Measurements from ENCODE around the gene TAF1. TPM values are rescaled to one million over a fixed set of nuclear protein-coding genes. Genes with fewer than 3 reads are reported as not detected.

TAF1 gene
- total RNA-seq, 2 experiments from 2014 or later: 61.0 to 62.2 TPM

GRCh38 chrX:71364221-71364620 lies 1.9 kb upstream of the TAF1 start:
- H3K27me3 ChIP-seq (ENCODE audit: control insufficient read depth in 1 of 2, insufficient read depth in 2 of 2, low read length in 2 of 2): no peaks in the 10 kb centered on the region
- no peaks in the 10 kb centered on the region for H3K9me3 ChIP-seq (ENCODE audit: control insufficient read depth in 1 of 2, insufficient read depth in 1 of 2, low read length in 2 of 2)
- no peak overlapping the region for H3K4me3 ChIP-seq (ENCODE audit: low read length)
- DNase-seq: no peak
- Mint-ChIP-seq H3K4me3 (peak overlapping the region; percentile 62), H3K27me3 (no peaks in the 10 kb centered on the region), H3K36me3 (ENCODE audit: low read depth) (peaks cover 30% of the 10 kb centered on the region), H3K4me1 (ENCODE audit: low read depth) (peaks cover 21% of the 10 kb centered on the region), H3K27ac (peak overlapping the region; percentile 97), H3K9me3 (no peaks in the 10 kb centered on the region)
- ChIA-PET POLR2A (no interaction called here), CTCF (no interaction called here)
- peaks cover 28% of the 10 kb centered on the region for H3K4me1 ChIP-seq (ENCODE audit: insufficient read depth, low read length)
- H3K36me3 ChIP-seq (ENCODE audit: insufficient read depth, low read length): no peaks in the 10 kb centered on the region
- TF ChIP-seq, protein P1, sequence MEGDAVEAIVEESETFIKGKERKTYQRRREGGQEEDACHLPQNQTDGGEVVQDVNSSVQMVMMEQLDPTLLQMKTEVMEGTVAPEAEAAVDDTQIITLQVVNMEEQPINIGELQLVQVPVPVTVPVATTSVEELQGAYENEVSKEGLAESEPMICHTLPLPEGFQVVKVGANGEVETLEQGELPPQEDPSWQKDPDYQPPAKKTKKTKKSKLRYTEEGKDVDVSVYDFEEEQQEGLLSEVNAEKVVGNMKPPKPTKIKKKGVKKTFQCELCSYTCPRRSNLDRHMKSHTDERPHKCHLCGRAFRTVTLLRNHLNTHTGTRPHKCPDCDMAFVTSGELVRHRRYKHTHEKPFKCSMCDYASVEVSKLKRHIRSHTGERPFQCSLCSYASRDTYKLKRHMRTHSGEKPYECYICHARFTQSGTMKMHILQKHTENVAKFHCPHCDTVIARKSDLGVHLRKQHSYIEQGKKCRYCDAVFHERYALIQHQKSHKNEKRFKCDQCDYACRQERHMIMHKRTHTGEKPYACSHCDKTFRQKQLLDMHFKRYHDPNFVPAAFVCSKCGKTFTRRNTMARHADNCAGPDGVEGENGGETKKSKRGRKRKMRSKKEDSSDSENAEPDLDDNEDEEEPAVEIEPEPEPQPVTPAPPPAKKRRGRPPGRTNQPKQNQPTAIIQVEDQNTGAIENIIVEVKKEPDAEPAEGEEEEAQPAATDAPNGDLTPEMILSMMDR (IDR thresholded peaks at IDR 0.05): no peak
- intact Hi-C loops (cut with DNase I, micrococcal nuclease): loop anchor here in 1 of 2 experiments (10.0 kb wide), 2 partner anchors 109 to 1229 kb away; partner anchors contain the start of genes IGBP1 and ZMYM3
- no peak for ATAC-seq (ENCODE audit: poor library complexity)
- H3K27ac ChIP-seq (ENCODE audit: low read depth in 1 of 2, low read length in 2 of 2): no peak overlapping the region

DNA sequence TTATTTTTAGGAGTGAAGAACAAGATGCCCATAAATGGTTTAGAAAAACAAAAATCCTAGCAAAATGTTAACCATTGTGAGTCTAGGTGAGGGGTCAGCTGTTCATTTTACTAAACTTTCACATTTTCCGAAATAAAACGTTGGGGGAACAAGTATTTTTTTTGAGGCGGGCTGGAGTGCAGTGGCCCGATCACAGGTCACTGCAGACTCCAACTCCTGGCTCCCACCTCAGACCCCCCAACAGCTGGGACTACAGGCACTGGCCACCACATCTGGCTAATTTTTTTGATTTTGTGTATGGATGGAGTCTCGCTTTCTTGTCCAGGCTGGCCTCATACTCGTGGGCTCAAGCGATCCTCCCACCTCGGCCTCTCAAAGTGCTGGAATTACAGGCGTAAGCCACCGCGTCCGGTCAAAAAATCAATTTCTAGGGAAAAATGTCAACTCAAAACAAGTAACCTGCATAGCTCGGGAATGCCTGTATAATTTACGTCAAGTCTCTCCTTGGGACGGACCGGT lies 742 bp upstream of the TAF1 start:
- intact Hi-C loops (cut with DNase I, micrococcal nuclease): loop anchor here (5.0 to 10.0 kb wide), 8 partner anchors 111 to 1231 kb away; partner anchors contain the start of genes IGBP1 (in 1 of the 2), IL2RG (in 1 of the 2), OGT (in 1 of the 2) and SNX12 (in 1 of the 2)
- H3K9me3 ChIP-seq (ENCODE audit: control insufficient read depth in 1 of 2, insufficient read depth in 1 of 2, low read length in 2 of 2): no peaks in the 10 kb centered on the region
- H3K27me3 Mint-ChIP-seq: no peaks in the 10 kb centered on the region
- H3K4me3 Mint-ChIP-seq: peak overlapping the region; percentile 98
- no peak for ATAC-seq (ENCODE audit: poor library complexity)
- POLR2A ChIA-PET: interaction anchor here (0.7 to 2.9 kb wide), 27 partner anchors 10 to 1232 kb away, joined by 3 to 89 read pairs (median 6); partner anchors contain the start of genes FOXO4, IGBP1, IL2RG and ITGB1BP2
- peak overlapping the region; percentile 85 to 86 for H3K27ac ChIP-seq (ENCODE audit: low read depth in 1 of 2, low read length in 2 of 2)
- peaks cover 22% of the 10 kb centered on the region for H3K4me1 Mint-ChIP-seq (ENCODE audit: low read depth)
- H3K27ac Mint-ChIP-seq: peak overlapping the region; percentile 97
- DNase-seq: peak in 1 of 14 experiments; percentile 29
- CTCF ChIA-PET: interaction anchor here (1.2 kb wide), 1 partner anchor 82 kb away, joined by 6 read pairs; the partner anchor contains the start of gene NONO
- H3K36me3 Mint-ChIP-seq (ENCODE audit: low read depth): peaks cover 33% of the 10 kb centered on the region
- H3K27me3 ChIP-seq (ENCODE audit: control insufficient read depth in 1 of 2, insufficient read depth in 2 of 2, low read length in 2 of 2): no peaks in the 10 kb centered on the region
- peak overlapping the region; percentile 74 for H3K4me3 ChIP-seq (ENCODE audit: low read length)
- H3K9me3 Mint-ChIP-seq: no peaks in the 10 kb centered on the region
- peaks cover 6% of the 10 kb centered on the region for H3K36me3 ChIP-seq (ENCODE audit: insufficient read depth, low read length)
- peaks cover 33% of the 10 kb centered on the region for H3K4me1 ChIP-seq (ENCODE audit: insufficient read depth, low read length)
- TF ChIP-seq, protein P1 (IDR thresholded peaks at IDR 0.05): no peak

- DNase-seq: peak in 12 of 14 experiments; percentile 6 to 54 (median 16)
- H3K36me3 Mint-ChIP-seq (ENCODE audit: low read depth): peaks cover 46% of the 10 kb centered on the region
- peak overlapping the region; percentile 97 for H3K27ac Mint-ChIP-seq
- H3K27me3 Mint-ChIP-seq: no peaks in the 10 kb centered on the region
- ChIA-PET CTCF (no interaction called here), POLR2A (interaction anchor here (1.0 to 2.9 kb wide), 15 partner anchors 36 to 1233 kb away, joined by 3 to 89 read pairs (median 7); partner anchors contain the start of genes FOXO4, IGBP1, IL2RG and MED12)
- Histone ChIP-seq H3K27me3 (ENCODE audit: control insufficient read depth in 1 of 2, insufficient read depth in 2 of 2, low read length in 2 of 2) (no peaks in the 10 kb centered on the region), H3K9me3 (ENCODE audit: control insufficient read depth in 1 of 2, insufficient read depth in 1 of 2, low read length in 2 of 2) (no peaks in the 10 kb centered on the region), H3K27ac (ENCODE audit: low read depth in 1 of 2, low read length in 2 of 2) (peak overlapping the region; percentile 81 to 90), H3K36me3 (ENCODE audit: insufficient read depth, low read length) (peaks cover 19% of the 10 kb centered on the region), H3K4me1 (ENCODE audit: insufficient read depth, low read length) (peaks cover 34% of the 10 kb centered on the region), H3K4me3 (ENCODE audit: low read length) (peak overlapping the region; percentile 92)
- H3K4me3 Mint-ChIP-seq: peak overlapping the region; percentile 98
- ATAC-seq (ENCODE audit: poor library complexity): no peak
- TF ChIP-seq, protein P1 (IDR thresholded peaks at IDR 0.05): no peak
- H3K9me3 Mint-ChIP-seq: no peaks in the 10 kb centered on the region
- intact Hi-C loops (cut with DNase I, micrococcal nuclease): loop anchor here (1.0 to 10.0 kb wide), 12 partner anchors 80 to 1232 kb away; partner anchors contain the start of genes SNX12 (in 2 of the 2), ZMYM3 (in 2 of the 2), IGBP1 (in 1 of the 2) and IL2RG (in 1 of the 2)
- peaks cover 35% of the 10 kb centered on the region for H3K4me1 Mint-ChIP-seq (ENCODE audit: low read depth)
Measured at GRCh38 chrX:71366674-71367256, 608 bp downstream of the TAF1 start.
